ENCODE measurements around the gene ARID1B.

ARID1B gene

DNA sequence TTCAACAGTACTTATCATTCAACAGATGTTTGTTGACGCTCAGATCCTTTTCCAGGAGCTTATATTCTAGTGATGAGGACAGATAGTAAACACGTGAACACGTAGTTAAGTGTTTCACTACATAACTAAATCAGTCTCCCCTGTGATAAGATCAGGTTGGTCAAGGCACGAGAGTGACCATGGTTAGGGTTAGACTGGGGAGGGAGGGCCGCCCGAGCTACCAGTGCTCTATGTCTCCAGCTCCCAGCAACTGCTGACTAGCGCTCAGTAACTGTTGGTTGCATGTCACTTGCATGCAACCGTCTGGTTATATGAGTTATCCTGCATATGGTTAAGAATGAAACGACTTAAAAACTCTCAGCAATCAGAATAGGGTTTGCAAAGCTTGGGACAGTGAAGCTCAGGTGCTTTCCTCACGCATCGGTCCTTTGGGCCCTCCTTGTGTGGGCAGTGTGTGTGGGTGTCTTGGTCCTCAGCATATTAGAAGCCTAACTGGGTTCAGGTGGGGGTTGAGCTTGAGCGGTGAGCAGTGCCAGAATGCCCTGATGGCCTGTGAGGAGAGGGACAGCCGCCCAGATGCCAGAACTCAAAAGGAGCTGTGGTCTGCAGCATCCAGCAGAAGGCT is 120.8 kb downstream of the ARID1B start:
- peaks cover 85% of the 10 kb centered on the region for H3K79me2 ChIP-seq (ENCODE audit: insufficient read depth, low read length)
- no peaks in the 10 kb centered on the region for H3K27me3 ChIP-seq (ENCODE audit: insufficient read depth, low read length, poor library complexity)
- no peak overlapping the region for H3K9ac ChIP-seq (ENCODE audit: low read depth, low read length)
- H3K4me1 ChIP-seq (ENCODE audit: insufficient read depth, low read length): no peaks in the 10 kb centered on the region
- no peak for DNase-seq
- peaks cover 17% of the 10 kb centered on the region; the same call in 1 of the 2 replicates for H3K36me3 ChIP-seq (ENCODE audit: insufficient read depth, low read length)
- no peaks in the 10 kb centered on the region for H3K9me3 ChIP-seq (ENCODE audit: insufficient read depth, low read length, severe bottlenecking)
- no peak overlapping the region for H3K4me2 ChIP-seq (ENCODE audit: insufficient read depth, low read length)
- no peak overlapping the region for H3K4me3 ChIP-seq (ENCODE audit: low read depth in 1 of 2, low read length in 2 of 2)
- peaks cover 60% of the 10 kb centered on the region for H4K20me1 ChIP-seq (ENCODE audit: insufficient read depth, low read length)
- TF ChIP-seq, protein P1, sequence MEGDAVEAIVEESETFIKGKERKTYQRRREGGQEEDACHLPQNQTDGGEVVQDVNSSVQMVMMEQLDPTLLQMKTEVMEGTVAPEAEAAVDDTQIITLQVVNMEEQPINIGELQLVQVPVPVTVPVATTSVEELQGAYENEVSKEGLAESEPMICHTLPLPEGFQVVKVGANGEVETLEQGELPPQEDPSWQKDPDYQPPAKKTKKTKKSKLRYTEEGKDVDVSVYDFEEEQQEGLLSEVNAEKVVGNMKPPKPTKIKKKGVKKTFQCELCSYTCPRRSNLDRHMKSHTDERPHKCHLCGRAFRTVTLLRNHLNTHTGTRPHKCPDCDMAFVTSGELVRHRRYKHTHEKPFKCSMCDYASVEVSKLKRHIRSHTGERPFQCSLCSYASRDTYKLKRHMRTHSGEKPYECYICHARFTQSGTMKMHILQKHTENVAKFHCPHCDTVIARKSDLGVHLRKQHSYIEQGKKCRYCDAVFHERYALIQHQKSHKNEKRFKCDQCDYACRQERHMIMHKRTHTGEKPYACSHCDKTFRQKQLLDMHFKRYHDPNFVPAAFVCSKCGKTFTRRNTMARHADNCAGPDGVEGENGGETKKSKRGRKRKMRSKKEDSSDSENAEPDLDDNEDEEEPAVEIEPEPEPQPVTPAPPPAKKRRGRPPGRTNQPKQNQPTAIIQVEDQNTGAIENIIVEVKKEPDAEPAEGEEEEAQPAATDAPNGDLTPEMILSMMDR (IDR thresholded peaks at IDR 0.05; ENCODE audit: borderline replicate concordance, extremely low read depth, low read length, poor library complexity, severe bottlenecking): no peak
- no peak for TF ChIP-seq EZH2 (IDR thresholded peaks at IDR 0.05; ENCODE audit: borderline replicate concordance, low read depth, low read length, severe bottlenecking)
- H2AFZ ChIP-seq (ENCODE audit: low read depth, low read length): no peak overlapping the region
- no peak overlapping the region for H3K27ac ChIP-seq (ENCODE audit: low read length)
- no peak for ATAC-seq (ENCODE audit: insufficient read depth, low read depth)

DNA sequence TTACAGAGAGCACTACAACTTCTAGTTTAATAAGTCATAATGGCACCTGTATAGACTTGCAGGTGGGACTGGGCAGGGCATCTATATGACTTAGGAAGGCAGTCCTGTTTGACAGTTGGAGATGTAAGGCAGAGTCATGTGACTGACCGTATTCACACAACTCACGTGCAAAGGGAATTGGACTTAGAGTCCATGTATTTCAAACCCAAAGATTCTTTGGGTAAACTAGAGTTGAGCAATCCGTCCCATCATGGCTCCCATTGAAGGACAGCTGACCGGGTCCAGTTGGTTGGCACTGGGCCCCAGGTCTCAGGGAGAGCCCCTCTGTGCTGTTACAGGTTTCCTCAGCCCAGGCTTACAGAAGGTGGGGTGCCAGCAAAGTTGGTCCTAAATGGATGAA is 121.9 kb downstream of the ARID1B start:
- ATAC-seq (ENCODE audit: insufficient read depth, low read depth) (no peak), DNase-seq (no peak)
- H3K9me3 ChIP-seq (ENCODE audit: insufficient read depth, low read length, severe bottlenecking): no peaks in the 10 kb centered on the region
- H3K4me2 ChIP-seq (ENCODE audit: insufficient read depth, low read length): no peak overlapping the region
- no peaks in the 10 kb centered on the region for H3K27me3 ChIP-seq (ENCODE audit: insufficient read depth, low read length, poor library complexity)
- H3K4me3 ChIP-seq (ENCODE audit: low read depth in 1 of 2, low read length in 2 of 2): no peak overlapping the region
- H3K36me3 ChIP-seq (ENCODE audit: insufficient read depth, low read length): peaks cover 25% of the 10 kb centered on the region; the same call in 1 of the 2 replicates
- H3K9ac ChIP-seq (ENCODE audit: low read depth, low read length): no peak overlapping the region
- H2AFZ ChIP-seq (ENCODE audit: low read depth, low read length): no peak overlapping the region
- peaks cover 54% of the 10 kb centered on the region for H4K20me1 ChIP-seq (ENCODE audit: insufficient read depth, low read length)
- TF ChIP-seq, protein P1 (IDR thresholded peaks at IDR 0.05; ENCODE audit: borderline replicate concordance, extremely low read depth, low read length, poor library complexity, severe bottlenecking): no peak
- TF ChIP-seq EZH2 (IDR thresholded peaks at IDR 0.05; ENCODE audit: borderline replicate concordance, low read depth, low read length, severe bottlenecking): no peak
- H3K27ac ChIP-seq (ENCODE audit: low read length): 0 out of 2 replicates have a peak overlapping the region, but pooled peaks have one; percentile 20
- no peaks in the 10 kb centered on the region for H3K4me1 ChIP-seq (ENCODE audit: insufficient read depth, low read length)
- peaks cover 83% of the 10 kb centered on the region for H3K79me2 ChIP-seq (ENCODE audit: insufficient read depth, low read length)

DNA sequence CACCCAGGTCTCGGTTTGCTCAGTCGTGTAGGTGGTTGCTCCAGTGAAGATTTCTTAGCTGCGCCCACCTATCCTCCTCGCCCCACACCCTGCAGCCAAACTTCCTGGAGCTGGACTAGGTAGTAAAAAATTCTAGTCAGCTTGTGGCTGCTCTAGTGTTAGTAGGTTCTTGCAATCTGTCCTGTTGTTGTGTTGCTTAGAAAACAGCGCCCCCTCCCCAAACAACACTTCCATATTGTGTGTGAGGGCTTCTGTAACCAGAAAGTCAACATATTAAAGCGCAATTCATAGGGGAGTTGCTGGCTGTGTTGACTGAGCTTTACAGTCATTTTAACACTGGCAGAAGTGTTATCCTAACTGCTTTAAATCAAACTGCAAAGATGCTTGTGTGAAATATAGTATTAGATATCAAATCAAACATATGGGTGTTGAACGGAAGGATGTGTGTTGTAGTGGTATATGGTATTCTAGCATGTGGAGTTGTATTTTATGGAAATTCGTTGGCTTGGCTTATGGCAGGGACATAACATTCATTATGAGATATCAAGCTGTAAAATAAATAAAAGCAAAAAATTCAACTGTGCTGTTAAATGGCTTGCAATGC is 122.5 kb downstream of the ARID1B start:
- 0 out of 3 replicates have a peak, but pooled peaks have one; percentile 22 for ATAC-seq (ENCODE audit: insufficient read depth, low read depth)
- TF ChIP-seq, protein P1 (IDR thresholded peaks at IDR 0.05; ENCODE audit: borderline replicate concordance, extremely low read depth, low read length, poor library complexity, severe bottlenecking): no peak
- no peak for TF ChIP-seq EZH2 (IDR thresholded peaks at IDR 0.05; ENCODE audit: borderline replicate concordance, low read depth, low read length, severe bottlenecking)
- H3K27me3 ChIP-seq (ENCODE audit: insufficient read depth, low read length, poor library complexity): no peaks in the 10 kb centered on the region
- H3K4me1 ChIP-seq (ENCODE audit: insufficient read depth, low read length): no peaks in the 10 kb centered on the region
- H3K4me3 ChIP-seq (ENCODE audit: low read depth in 1 of 2, low read length in 2 of 2): no peak overlapping the region
- peaks cover 84% of the 10 kb centered on the region for H3K79me2 ChIP-seq (ENCODE audit: insufficient read depth, low read length)
- peaks cover 31% of the 10 kb centered on the region; the same call in 1 of the 2 replicates for H3K36me3 ChIP-seq (ENCODE audit: insufficient read depth, low read length)
- peaks cover 53% of the 10 kb centered on the region for H4K20me1 ChIP-seq (ENCODE audit: insufficient read depth, low read length)
- no peak overlapping the region for H3K4me2 ChIP-seq (ENCODE audit: insufficient read depth, low read length)
- no peaks in the 10 kb centered on the region for H3K9me3 ChIP-seq (ENCODE audit: insufficient read depth, low read length, severe bottlenecking)
- H3K9ac ChIP-seq (ENCODE audit: low read depth, low read length): no peak overlapping the region
- no peak overlapping the region for H2AFZ ChIP-seq (ENCODE audit: low read depth, low read length)
- DNase-seq: no peak
- H3K27ac ChIP-seq (ENCODE audit: low read length): 0 out of 2 replicates have a peak overlapping the region, but pooled peaks have one; percentile 20

Data from DND-41 (cell line).